Pancreas (tissue), 10 donors: ENCODE results near the gene HLA-DRA. TPM values are rescaled to one million over a fixed set of nuclear protein-coding genes. Genes with fewer than 3 reads are reported as not detected.

ENCODE experiments used
- ATAC-seq, 4 donors: fragments of 200-7000 bp; cut with Tn5 transposase; one replicate each; pipeline versions ENCODE4 v1.8.0 to v1.9.1; 2020; ENCODE audit warnings: mild to moderate bottlenecking in 4 of 4, moderate library complexity in 4 of 4
- DNase-seq, 6 donors: peaks; one replicate each; pipeline ENCODE4 v3.0.0-alpha.2; 2020
- FAIRE-seq: peaks from 2 replicates; lab custom pipeline; 2012; peaks lifted over from hg19 to GRCh38; lab: Jason Lieb, UNC
- H3K27ac ChIP-seq, 4 donors: fragments of 200-600 bp; sonication (generic); 1 replicate in 3 of 4; 2 replicates in 1 of 4; pipeline versions ENCODE4 v1.5.0 to v1.8.0; 2020
- H3K27me3 ChIP-seq, 4 donors: fragments of 200-600 bp; one replicate each; pipeline ENCODE4 v1.8.0; 2021
- H3K36me3 ChIP-seq, 3 donors: fragments of 200-600 bp; sonication (generic) in 1 of 3; one replicate each; pipeline versions ENCODE4 v1.5.0 to v1.8.0; 2020 to 2021
- H3K4me1 ChIP-seq, 3 donors: fragments of 200-600 bp; one replicate each; pipeline ENCODE4 v1.8.0; 2021
- H3K4me3 ChIP-seq, 4 donors: fragments of 200-600 bp; sonication (generic) in 2 of 4; one replicate each; pipeline versions ENCODE4 v1.5.0 to v1.8.0; 2020 to 2021
- H3K9me3 ChIP-seq, 4 donors: fragments of 200-600 bp; one replicate each; pipeline ENCODE4 v1.8.0; 2021
- CTCF ChIP-seq, 4 donors: fragments of 200-600 bp; sonication (generic) in 3 of 4; IDR thresholded peaks; one replicate each; pipeline versions ENCODE4 v1.5.0 to v1.8.0; 2021; ENCODE audit warnings: antibody characterized with exemption in 4 of 4
- WGBS, 2 donors: extraction: QIAGEN DNeasy Blood & Tissue Kit; methylation state at CpG; one replicate each; pipeline ENCODE4 v1.1.7; 2013; 5-methylcytosine and 5-hydroxymethylcytosine counted together
- intact Hi-C, 3 donors: fragments of 100-400 bp; cut with DNase I; formaldehyde crosslinking; loops; one replicate each; pipeline versions ENCODE4 v1.11.1 to v1.14.2; 2022
- polyA plus RNA-seq, 2 donors: library from polyadenylated mRNA; stranded (reverse); fragments of 200-250 nt; gene quantifications; one replicate each; pipeline ENCODE4 v1.2.3, GENCODE V29; 2013
- total RNA-seq, 6 donors: library from RNA; stranded (reverse); fragmentation: NEBNext Ultra II Directional in 4 of 6; extraction: Animal tissue kit (Norgen Biotek cat#: 25700) in 4 of 6; gene quantifications; one replicate each; pipeline versions ENCODE4 v1.2.1 to v1.2.4, GENCODE V29; 2021 to 2023
- donor health status: healthy with polysubstance abuse.
- donor health status: DM: no; HTN: no; CAD: no; lungs with moderate emphysema.
- donor health status: DM: no; HTN: no; CAD: no.
- donor health status: control.
- donor health status: control.
- donor health status: Bipolar disorder and iron deficiency.
- donor health status: DM: yes; HTN: yes; CAD: no.
- donor health status: DM: no; HTN: no; CAD: no.
- donor health status: DM: no; HTN: no; CAD: no.
- donor health status: DM: yes; HTN: yes; CAD: no.

HLA-DRA gene
- total RNA-seq = 100 to 1,000 TPM in 2 of 6 donors, 10 to 100 TPM in 4; 16.3 to 414 (median 42.2) TPM
- polyA plus RNA-seq = 10 to 100 TPM; 19.3 to 32.4 TPM

GRCh38 chr6:32439602-32440214 is at the start of gene HLA-DRA:
HLA-DRA (plus strand) TSS chr6:32439887; CDS start chr6:32439951, 64 bp downstream.
- WGBS, 2 donors = 28 to 29% methylated on average over 9 of the region's 9 CpGs
- DNase-seq = peak in 1 of 6 donors; percentile 23
- no peak for FAIRE-seq

GRCh38 chr6:32391505-32391904 is 48.2 kb upstream of the HLA-DRA start:
- WGBS, 2 donors = 87 to 88% methylated on average over 6 of the region's 6 CpGs
- Histone ChIP-seq H3K27me3 (peaks cover 0 to 6% (median 2%) of the 10 kb centered on the region in 4 donors), H3K36me3 (no peaks in the 10 kb centered on the region), H3K4me3 (no peak overlapping the region), H3K4me1 (no peaks in the 10 kb centered on the region), H3K27ac (no peak overlapping the region), H3K9me3 (no peaks in the 10 kb centered on the region)
- intact Hi-C loops = loop anchor here in 1 of 3 donors (10.0 kb wide), 1 partner anchor 147 kb away; no protein-coding TSS in a partner anchor
- TF ChIP-seq CTCF (IDR thresholded peaks at IDR 0.05) = no peak
- FAIRE-seq (no peak), ATAC-seq (no peak), DNase-seq (no peak)

More at GRCh38 chr6:32439602-32440214, at the start of gene HLA-DRA:
- Histone ChIP-seq H3K9me3 (no peaks in the 10 kb centered on the region), H3K4me1 (no peaks in the 10 kb centered on the region), H3K27me3 (no peaks in the 10 kb centered on the region), H3K36me3 (no peaks in the 10 kb centered on the region), H3K4me3 (peak within 1 kb of the TSS in 3 of 4 donors; percentile 0 to 36 (median 9)), H3K27ac (peak within 1 kb of the TSS in 2 of 4 donors; percentile 55 to 62)
- no peak for TF ChIP-seq CTCF (IDR thresholded peaks at IDR 0.05)
- ATAC-seq = peak in 3 of 4 donors; percentile 72 to 88 (median 81)
- intact Hi-C loops = loop anchor here in 1 of 3 donors (10.0 kb wide), 1 partner anchor 255 kb away; no protein-coding TSS in a partner anchor

GRCh38 chr6:32393665-32394420 is 45.8 kb upstream of the HLA-DRA start:
- no peak for DNase-seq
- WGBS, 2 donors = 44 to 55% methylated on average over 7 of the region's 7 CpGs
- H3K9me3 ChIP-seq = no peaks in the 10 kb centered on the region
- no peak for FAIRE-seq
- H3K27ac ChIP-seq = no peak overlapping the region
- H3K27me3 ChIP-seq = peaks cover 0 to 6% (median 2%) of the 10 kb centered on the region in 4 donors
- ATAC-seq = peak in 3 of 4 donors; percentile 69 to 84 (median 76)
- no peak overlapping the region for H3K4me3 ChIP-seq
- intact Hi-C loops = loop anchor here in 1 of 3 donors (10.0 kb wide), 1 partner anchor 149 kb away; no protein-coding TSS in a partner anchor
- no peaks in the 10 kb centered on the region for H3K36me3 ChIP-seq
- no peaks in the 10 kb centered on the region for H3K4me1 ChIP-seq
- TF ChIP-seq CTCF (IDR thresholded peaks at IDR 0.05) = no peak

- no peak for FAIRE-seq
- no peaks in the 10 kb centered on the region for H3K36me3 ChIP-seq
- no peak for ATAC-seq
- DNase-seq = no peak
- H3K4me1 ChIP-seq = no peaks in the 10 kb centered on the region
- no peak overlapping the region for H3K27ac ChIP-seq
- intact Hi-C loops = loop anchor here in 1 of 3 donors (10.0 kb wide), 1 partner anchor 151 kb away; no protein-coding TSS in a partner anchor
- H3K4me3 ChIP-seq = no peak overlapping the region
- TF ChIP-seq CTCF (IDR thresholded peaks at IDR 0.05) = no peak
- H3K27me3 ChIP-seq = peaks cover 0 to 6% (median 2%) of the 10 kb centered on the region in 4 donors
- H3K9me3 ChIP-seq = no peaks in the 10 kb centered on the region
- WGBS, 2 donors = 72 to 89% methylated on average over 10 of the region's 10 CpGs
These were observed 43.7 kb upstream of the HLA-DRA start for GRCh38 chr6:32396028-32396427.
